K562 (cell line): ENCODE measurements around the gene NADK. TPM values are rescaled to one million over a fixed set of nuclear protein-coding genes. Genes with fewer than 3 reads are reported as not detected.

Experiments
- CREBBP ChIP-seq: IDR thresholded peaks from one replicate; pipeline ENCODE4 v1.6.1; 2012; ENCODE audit warnings: low read depth, mild to moderate bottlenecking, control low read depth, inconsistent platforms, low read length
- ETV6 ChIP-seq, 3 experiments: fragments of 150-350 bp in 1 of 3; sonication (generic) in 1 of 3; formaldehyde crosslinking in 1 of 3; IDR thresholded peaks; 2 replicates each; pipeline versions ENCODE4 v1.6.1 to v1.8.0; 2014 to 2022; ENCODE audit warnings: borderline replicate concordance in 2 of 3, low read depth in 2 of 3, antibody characterized with exemption in 1 of 3, low read length in 1 of 3, mild to moderate bottlenecking in 1 of 3, missing genetic modification reagents in 1 of 3
- KLF1 ChIP-seq: fragments of 450-650 bp; IDR thresholded peaks from 2 replicates; pipeline ENCODE4 v1.6.1; 2016; ENCODE audit warnings: missing genetic modification characterization, missing compliant biosample characterization
- KLF16 ChIP-seq: IDR thresholded peaks from 2 replicates; pipeline ENCODE4 v1.6.1; 2016; ENCODE audit warnings: antibody characterized with exemption
- NUFIP1 ChIP-seq: fragments of 450-650 bp; IDR thresholded peaks from 2 replicates; pipeline ENCODE4 v1.6.1; 2018; ENCODE audit not compliant: partially characterized antibody
- PBX2 ChIP-seq, 2 experiments: IDR thresholded peaks in 1 of 2; conservative IDR thresholded peaks in 1 of 2; 2 replicates each; pipeline ENCODE4 v1.6.1; 2016; ENCODE audit warnings: low read depth in 2 of 2, mild to moderate bottlenecking in 1 of 2, missing compliant biosample characterization in 1 of 2, missing genetic modification characterization in 1 of 2, moderate library complexity in 1 of 2
- SNIP1 ChIP-seq: fragments of 450-650 bp; IDR thresholded peaks from 2 replicates; pipeline ENCODE4 v1.7.1; 2017; ENCODE audit warnings: low read depth, mild to moderate bottlenecking
- TAF15 ChIP-seq: fragments of 200-400 bp; formaldehyde crosslinking; IDR thresholded peaks from 2 replicates; pipeline ENCODE4 v1.6.1; 2017; ENCODE audit warnings: mild to moderate bottlenecking, low read depth, low read length, moderate library complexity
- ZNF589 ChIP-seq: fragments of 200-800 bp; sonication (Bioruptor generic); IDR thresholded peaks from 2 replicates; pipeline ENCODE4 v1.6.1; 2016; ENCODE audit warnings: low read depth, missing genetic modification characterization, missing compliant biosample characterization
- ZNF639 ChIP-seq, 2 experiments: fragments of 200-800 bp in 1 of 2; sonication (Bioruptor generic) in 1 of 2; sonication (generic) in 1 of 2; formaldehyde crosslinking in 1 of 2; IDR thresholded peaks in 1 of 2; conservative IDR thresholded peaks in 1 of 2; 2 replicates each; pipeline versions ENCODE4 v1.5.0 to v1.6.1; 2016 to 2020; ENCODE audit warnings: missing compliant biosample characterization in 1 of 2, missing genetic modification characterization in 1 of 2, missing genetic modification reagents in 1 of 2
- ZNF766 ChIP-seq: fragments of 200-800 bp; sonication (Bioruptor generic); conservative IDR thresholded peaks from 2 replicates; pipeline ENCODE4 v1.6.1; 2016; ENCODE audit warnings: missing genetic modification characterization, missing compliant biosample characterization
- polyA plus RNA-seq, 8 experiments: library from polyadenylated mRNA; depleted of rRNA in 4 of 8; stranded (reverse) in 5 of 8; unstranded in 3 of 8; fragments of >200 nt; fragmentation: Nextera tagmentation in 2 of 8; fragmentation: Illumina TruSeq in 1 of 8; extraction: Ambion mirVana in 2 of 8; extraction: Trizol in 1 of 8; gene quantifications; 2 replicates each; pipeline versions ENCODE4 v1.2.1 to v1.2.3, GENCODE V29; 2011 to 2014; ENCODE audit warnings: inconsistent platforms in 1 of 8, missing spikeins in 1 of 8
- total RNA-seq, 7 experiments: library from RNA; depleted of rRNA in 6 of 7; stranded (reverse); fragments of >200 nt in 6 of 7; fragmentation: Illumina TruSeq in 2 of 7; extraction: Trizol in 2 of 7; gene quantifications; 2 replicates each; pipeline versions ENCODE4 v1.2.1 to v1.2.3, GENCODE V29; 2011 to 2021; ENCODE audit warnings: low replicate concordance in 1 of 7
- TF ChIP-seq, protein P1 (sequence below): fragments of 450-650 bp; IDR thresholded peaks from 2 replicates; pipeline ENCODE4 v1.6.1; 2018; ENCODE audit warnings: mild to moderate bottlenecking, low read depth; ENCODE audit not compliant: partially characterized antibody
- TF ChIP-seq, protein P2 (sequence below), 3 experiments: fragments of 200-800 bp in 1 of 3; sonication (Bioruptor generic) in 1 of 3; sonication (generic) in 1 of 3; formaldehyde crosslinking in 1 of 3; IDR thresholded peaks; 2 replicates each; pipeline versions ENCODE4 v1.6.1 to v1.8.0; 2016 to 2022; ENCODE audit warnings: mild to moderate bottlenecking in 2 of 3, missing compliant biosample characterization in 2 of 3, missing genetic modification characterization in 2 of 3, missing genetic modification reagents in 1 of 3
- TF ChIP-seq, protein P3 (sequence below): fragments of 450-650 bp; IDR thresholded peaks from 2 replicates; pipeline ENCODE4 v1.7.1; 2018; ENCODE audit warnings: mild to moderate bottlenecking, low read depth; ENCODE audit not compliant: partially characterized antibody

The NADK gene
- total and polyA plus RNA-seq, 9 of the 15 experiments (the other 6 are each of a cell fraction or from before 2014, with no cell fraction given), result 1.5 to 135 (median 75.1) TPM

DNA sequence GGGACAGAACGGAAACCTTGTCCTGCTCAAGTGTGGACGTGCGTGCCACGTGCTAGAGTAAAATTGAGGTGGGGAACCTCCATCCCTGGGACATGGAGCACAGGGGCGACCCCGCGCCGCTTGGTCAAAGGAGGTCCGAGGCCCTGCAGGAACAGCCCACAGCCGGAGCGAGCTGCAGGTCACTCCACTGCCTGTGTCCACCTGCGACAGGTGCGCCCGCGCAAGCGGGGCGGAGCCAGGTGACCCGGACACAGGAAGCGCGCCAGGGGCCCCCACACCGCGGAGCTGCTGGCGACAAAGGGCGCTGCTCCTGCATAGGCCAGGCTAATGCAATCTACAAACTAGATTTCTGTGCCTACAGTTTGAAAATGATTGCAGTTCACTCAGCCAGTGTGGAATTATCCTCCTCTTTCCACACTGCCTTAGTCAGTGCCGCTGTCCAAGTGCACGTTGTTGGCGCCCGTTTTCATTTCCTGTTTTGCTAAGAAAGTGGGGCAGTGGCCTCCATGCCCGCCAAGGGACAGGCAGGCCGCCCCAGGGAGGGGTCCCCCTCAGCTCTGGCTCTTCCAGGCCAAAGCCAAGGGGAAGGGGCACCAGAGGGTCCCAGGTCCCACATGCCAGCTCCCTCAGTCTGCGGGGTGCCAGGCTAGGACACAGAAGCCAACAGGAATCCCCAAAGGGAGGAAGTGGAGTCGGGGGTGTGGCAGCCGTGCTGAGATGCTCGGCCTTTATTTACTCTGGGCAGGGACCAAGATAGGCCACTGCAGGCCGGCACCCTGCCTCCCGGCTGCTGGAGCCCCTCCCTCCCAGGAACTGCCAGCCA, 4.3 kb upstream of the NADK start (continued):
- no peak for TF ChIP-seq ZNF639 (CRISPR knock-in tag; conservative IDR thresholded peaks at IDR 0.05 in 1 of 2, IDR thresholded peaks at IDR 0.05 in 1 of 2)
- TF ChIP-seq CREBBP, result no peak
- TF ChIP-seq, protein P1, sequence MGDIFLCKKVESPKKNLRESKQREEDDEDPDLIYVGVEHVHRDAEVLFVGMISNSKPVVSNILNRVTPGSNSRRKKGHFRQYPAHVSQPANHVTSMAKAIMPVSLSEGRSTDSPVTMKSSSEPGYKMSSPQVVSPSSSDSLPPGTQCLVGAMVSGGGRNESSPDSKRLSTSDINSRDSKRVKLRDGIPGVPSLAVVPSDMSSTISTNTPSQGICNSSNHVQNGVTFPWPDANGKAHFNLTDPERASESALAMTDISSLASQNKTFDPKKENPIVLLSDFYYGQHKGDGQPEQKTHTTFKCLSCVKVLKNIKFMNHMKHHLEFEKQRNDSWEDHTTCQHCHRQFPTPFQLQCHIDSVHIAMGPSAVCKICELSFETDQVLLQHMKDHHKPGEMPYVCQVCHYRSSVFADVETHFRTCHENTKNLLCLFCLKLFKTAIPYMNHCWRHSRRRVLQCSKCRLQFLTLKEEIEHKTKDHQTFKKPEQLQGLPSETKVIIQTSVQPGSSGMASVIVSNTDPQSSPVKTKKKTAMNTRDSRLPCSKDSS, result no peak
- no peak for TF ChIP-seq KLF16
- TF ChIP-seq NUFIP1, result no peak
- TF ChIP-seq PBX2 (CRISPR knock-in tag; IDR thresholded peaks at IDR 0.05; ENCODE audit: low read depth), result no peak
- no peak for TF ChIP-seq PBX2 (tag; conservative IDR thresholded peaks at IDR 0.05; ENCODE audit: low read depth)
- TF ChIP-seq, protein P2, sequence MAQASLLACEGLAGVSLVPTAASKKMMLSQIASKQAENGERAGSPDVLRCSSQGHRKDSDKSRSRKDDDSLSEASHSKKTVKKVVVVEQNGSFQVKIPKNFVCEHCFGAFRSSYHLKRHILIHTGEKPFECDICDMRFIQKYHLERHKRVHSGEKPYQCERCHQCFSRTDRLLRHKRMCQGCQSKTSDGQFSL (CRISPR knock-in tag; IDR thresholded peaks at IDR 0.05), result no peak
- TF ChIP-seq, protein P2 (tag; IDR thresholded peaks at IDR 0.05), result no peak
- no peak for TF ChIP-seq SNIP1
- TF ChIP-seq KLF1, result 0 out of 2 replicates have a peak, but pooled peaks have one; percentile 47
- TF ChIP-seq TAF15, result no peak
- no peak for TF ChIP-seq ZNF766 (CRISPR knock-in tag)
- TF ChIP-seq ZNF589 (CRISPR knock-in tag), result no peak; the same call in 1 of the 2 replicates
- TF ChIP-seq, protein P3, sequence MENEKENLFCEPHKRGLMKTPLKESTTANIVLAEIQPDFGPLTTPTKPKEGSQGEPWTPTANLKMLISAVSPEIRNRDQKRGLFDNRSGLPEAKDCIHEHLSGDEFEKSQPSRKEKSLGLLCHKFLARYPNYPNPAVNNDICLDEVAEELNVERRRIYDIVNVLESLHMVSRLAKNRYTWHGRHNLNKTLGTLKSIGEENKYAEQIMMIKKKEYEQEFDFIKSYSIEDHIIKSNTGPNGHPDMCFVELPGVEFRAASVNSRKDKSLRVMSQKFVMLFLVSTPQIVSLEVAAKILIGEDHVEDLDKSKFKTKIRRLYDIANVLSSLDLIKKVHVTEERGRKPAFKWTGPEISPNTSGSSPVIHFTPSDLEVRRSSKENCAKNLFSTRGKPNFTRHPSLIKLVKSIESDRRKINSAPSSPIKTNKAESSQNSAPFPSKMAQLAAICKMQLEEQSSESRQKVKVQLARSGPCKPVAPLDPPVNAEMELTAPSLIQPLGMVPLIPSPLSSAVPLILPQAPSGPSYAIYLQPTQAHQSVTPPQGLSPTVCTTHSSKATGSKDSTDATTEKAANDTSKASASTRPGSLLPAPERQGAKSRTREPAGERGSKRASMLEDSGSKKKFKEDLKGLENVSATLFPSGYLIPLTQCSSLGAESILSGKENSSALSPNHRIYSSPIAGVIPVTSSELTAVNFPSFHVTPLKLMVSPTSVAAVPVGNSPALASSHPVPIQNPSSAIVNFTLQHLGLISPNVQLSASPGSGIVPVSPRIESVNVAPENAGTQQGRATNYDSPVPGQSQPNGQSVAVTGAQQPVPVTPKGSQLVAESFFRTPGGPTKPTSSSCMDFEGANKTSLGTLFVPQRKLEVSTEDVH, result no peak
- TF ChIP-seq ETV6 (IDR thresholded peaks at IDR 0.05; ENCODE audit: borderline replicate concordance in 1 of 2, low read depth in 2 of 2, low read length in 1 of 2), result no peak
- no peak for TF ChIP-seq ETV6 (CRISPR knock-in tag; IDR thresholded peaks at IDR 0.05; ENCODE audit: borderline replicate concordance)
